Astrocyte of the spinal cord (primary cell): ENCODE data around the gene PNCK.
"Not testable (repeated sequence)": the region's sequence is repeated elsewhere in the genome, so short reads cannot be mapped to it uniquely, and the experiment has no call there.

Experiments
- DNase-seq: peaks from one replicate; pipeline ENCODE4 v3.0.0; 2011; ENCODE audit warnings: low read depth, low spot score
- H3K4me3 ChIP-seq: 2 replicates; pipeline ENCODE4 v1.5.1; 2011; ENCODE audit warnings: low read depth, mild to moderate bottlenecking, low read length, moderate library complexity
- CTCF ChIP-seq: IDR thresholded peaks from 2 replicates; pipeline ENCODE4 v1.5.1; 2012; ENCODE audit warnings: low read depth, mild to moderate bottlenecking, low read length, inconsistent platforms
- in situ Hi-C: cut with HindIII; loops from 2 replicates; pipeline ENCODE4 v1.10.0; 2017; ENCODE audit warnings: low sequenced_read_pairs

The PNCK gene

DNA sequence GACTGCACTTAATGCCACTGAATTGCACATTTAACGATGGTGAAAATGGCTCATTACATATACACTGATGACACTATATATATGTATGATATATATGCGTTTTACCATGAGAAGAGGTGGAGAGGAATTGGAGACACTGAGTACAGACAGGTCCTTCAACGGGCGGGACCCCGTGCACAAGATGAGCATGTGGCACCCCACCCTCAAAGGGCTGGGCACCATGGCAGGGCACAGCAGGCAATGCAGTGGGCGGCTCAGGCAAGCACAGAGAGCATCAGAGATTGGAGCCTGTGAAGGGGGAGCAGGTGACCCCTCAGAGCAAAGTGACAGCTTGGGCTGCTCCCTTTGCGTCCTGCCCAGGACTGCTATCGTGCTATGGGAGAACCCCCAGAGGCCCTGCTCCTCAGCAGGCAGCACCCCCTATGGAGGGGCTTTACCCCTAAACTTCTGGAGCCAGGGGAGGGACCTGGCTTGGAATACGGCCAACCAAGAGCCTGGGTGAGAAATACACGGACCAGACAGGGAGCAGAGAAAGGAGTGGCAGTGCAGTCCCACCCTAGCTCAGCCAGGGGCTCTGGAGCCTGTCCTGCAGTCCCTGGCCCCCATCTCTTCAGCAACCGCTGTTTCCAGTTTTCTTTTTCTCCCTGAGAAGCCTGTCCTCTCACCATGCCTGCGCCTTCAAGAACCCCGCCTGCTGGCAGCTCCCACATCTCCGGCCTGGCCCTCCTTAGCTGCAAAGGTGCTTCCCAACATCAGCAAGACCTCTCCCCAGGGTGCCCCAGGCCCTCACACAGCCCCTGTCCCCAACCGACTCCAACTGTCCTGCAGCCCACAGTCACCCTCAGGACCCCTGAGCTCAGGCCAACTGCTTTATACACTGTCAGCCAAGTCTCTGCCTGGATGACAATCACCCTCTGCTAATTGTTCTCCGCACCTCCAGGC, 24.6 kb upstream of the PNCK start:
- in situ Hi-C loops, result no loop called here
- no peak for TF ChIP-seq CTCF
- no peak overlapping the region for H3K4me3 ChIP-seq
- DNase-seq, result no peak

- DNase-seq, in situ Hi-C loops, H3K4me3 ChIP-seq: not testable (repeated sequence)
Observed at GRCh38 chrX:153696986-153697722, 23.5 kb upstream of the PNCK start.

DNA sequence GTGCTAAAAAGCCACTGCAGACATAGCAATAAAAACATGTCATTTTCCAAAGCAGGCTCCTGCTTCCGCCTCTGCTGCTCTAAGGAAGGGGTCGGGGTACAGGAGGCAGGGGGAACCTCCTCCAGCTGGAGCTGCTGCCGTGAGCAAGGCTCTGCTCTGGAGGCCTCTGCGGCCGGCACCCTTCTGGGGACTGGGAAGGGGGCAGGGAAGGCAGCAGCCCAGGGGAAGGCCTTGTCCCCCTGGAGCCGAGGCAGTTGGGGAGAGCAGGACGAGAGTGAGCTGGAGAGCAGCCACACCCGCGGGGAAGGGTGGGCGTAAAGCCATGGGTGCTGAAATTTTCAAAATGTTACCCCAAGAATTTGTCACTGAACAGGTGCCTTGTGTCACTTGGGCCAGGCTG, 22.9 kb upstream of the PNCK start:
- H3K4me3 ChIP-seq, in situ Hi-C loops, DNase-seq: not testable (repeated sequence)

GRCh38 chrX:153696100-153696499, 22.5 kb upstream of the PNCK start:
- TF ChIP-seq CTCF, result no peak
- in situ Hi-C loops, result no loop called here
- no peak for DNase-seq
- H3K4me3 ChIP-seq, result no peak overlapping the region

GRCh38 chrX:153694687-153695270, 21.2 kb upstream of the PNCK start:
- no peak for TF ChIP-seq CTCF
- no peak for DNase-seq
- no peak overlapping the region for H3K4me3 ChIP-seq
- in situ Hi-C loops, result no loop called here

DNA sequence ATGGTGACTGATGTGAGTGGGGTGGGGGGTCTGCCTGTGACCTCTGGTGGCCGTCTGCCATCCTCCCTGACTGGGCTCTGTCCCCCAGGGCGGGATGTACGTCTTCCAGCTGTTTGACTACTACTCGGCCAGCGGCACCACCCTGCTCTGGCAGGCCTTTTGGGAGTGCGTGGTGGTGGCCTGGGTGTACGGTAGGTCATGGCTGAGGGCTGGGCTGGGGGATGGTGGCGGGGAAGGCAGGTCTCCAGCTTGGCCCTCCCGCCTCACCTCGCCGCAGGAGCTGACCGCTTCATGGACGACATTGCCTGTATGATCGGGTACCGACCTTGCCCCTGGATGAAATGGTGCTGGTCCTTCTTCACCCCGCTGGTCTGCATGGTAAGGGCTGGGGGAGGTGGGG, 20.6 kb upstream of the PNCK start:
- H3K4me3 ChIP-seq, in situ Hi-C loops, DNase-seq: not testable (repeated sequence)

DNA sequence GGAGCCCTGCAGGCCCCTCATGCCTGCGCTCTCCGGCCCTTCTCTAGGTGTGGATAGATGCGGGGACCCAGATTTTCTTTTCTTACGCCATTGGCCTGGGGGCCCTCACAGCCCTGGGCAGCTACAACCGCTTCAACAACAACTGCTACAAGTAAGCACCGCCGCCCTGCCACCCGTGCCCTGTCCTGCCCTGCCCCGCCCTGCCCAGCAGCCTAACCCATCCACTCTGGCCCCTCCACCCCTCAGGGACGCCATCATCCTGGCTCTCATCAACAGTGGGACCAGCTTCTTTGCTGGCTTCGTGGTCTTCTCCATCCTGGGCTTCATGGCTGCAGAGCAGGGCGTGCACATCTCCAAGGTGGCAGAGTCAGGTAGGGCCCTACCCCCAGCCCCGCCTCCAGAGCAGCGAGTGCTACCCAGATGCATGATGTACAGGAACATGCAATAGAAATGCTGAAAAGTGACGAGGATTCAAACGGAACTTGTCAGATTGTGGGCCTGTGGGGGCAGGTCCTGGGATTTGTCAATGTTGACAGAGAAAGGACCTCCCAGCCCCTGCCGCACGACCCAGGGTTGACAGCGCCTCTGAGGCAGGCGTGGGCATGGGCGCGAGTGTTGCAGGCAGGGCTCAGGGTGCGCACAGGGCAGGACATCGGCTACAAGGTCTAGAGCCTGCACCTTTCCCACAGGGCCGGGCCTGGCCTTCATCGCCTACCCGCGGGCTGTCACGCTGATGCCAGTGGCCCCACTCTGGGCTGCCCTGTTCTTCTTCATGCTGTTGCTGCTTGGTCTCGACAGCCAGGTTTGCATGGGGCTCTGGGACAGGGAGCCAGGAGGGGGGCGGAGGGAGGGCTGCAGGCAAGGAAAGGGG, 19.8 kb upstream of the PNCK start:
- in situ Hi-C loops, result no loop called here
- H3K4me3 ChIP-seq, result no peak overlapping the region
- no peak for TF ChIP-seq CTCF
- no peak for DNase-seq
